GM21360 (cell line): ENCODE results near the gene GRM4.
"Not testable (repeated sequence)": the region's sequence is repeated elsewhere in the genome, so short reads cannot be mapped to it uniquely, and the experiment has no call there.

Experiments used
- ATAC-seq: cut with Tn5 transposase; IDR thresholded peaks from one replicate; pipeline ENCODE4 v1.9.1; 2021; ENCODE audit warnings: mild to moderate bottlenecking, moderate library complexity; ENCODE audit not compliant: unreplicated experiment

GRM4 gene

DNA sequence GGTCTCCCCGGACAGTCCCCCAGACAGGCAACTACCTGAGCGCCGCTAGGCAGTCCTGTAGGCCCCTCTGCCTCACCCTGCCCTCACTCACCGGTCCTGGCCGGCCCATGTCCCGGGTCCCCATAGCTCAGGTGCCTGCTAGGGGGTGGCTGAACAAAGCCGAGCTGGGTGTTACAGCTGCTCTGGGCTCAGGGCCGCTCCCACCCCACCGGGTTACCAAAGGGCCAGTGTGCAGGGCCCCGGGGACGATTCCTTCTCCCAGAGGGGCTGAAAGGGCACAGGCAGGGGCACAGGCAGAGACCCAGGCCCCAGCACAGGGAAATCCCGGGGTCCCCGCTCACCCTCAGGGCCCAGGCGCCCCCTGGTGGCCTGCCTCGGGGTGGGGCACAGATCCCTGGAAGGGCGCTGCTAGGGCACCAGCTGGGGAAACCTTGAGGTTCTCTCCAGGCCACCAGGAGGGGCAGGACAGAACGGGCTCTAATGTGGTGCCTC, 118.4 kb downstream of the GRM4 start:
- ATAC-seq: no peak

DNA sequence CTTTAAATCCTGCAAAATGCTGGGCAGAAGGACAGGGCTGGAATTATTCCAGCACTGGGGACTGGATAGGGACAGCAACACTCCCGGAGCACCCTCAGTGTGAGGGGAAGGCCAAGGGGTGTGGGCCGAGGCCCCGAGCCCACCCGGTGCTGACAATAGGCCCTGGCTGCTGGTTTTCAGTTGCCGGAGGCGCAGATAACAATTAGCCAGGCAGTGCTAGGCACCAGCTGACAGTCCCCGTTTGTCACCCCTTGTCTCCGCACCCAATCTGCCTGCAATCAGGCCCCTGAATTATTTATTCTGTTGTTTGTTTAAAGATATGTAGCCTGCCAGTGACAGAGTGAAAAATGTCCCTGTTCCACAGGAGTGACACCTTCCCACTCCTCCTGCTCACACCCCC, 120.0 kb downstream of the GRM4 start:
- ATAC-seq: no peak

DNA sequence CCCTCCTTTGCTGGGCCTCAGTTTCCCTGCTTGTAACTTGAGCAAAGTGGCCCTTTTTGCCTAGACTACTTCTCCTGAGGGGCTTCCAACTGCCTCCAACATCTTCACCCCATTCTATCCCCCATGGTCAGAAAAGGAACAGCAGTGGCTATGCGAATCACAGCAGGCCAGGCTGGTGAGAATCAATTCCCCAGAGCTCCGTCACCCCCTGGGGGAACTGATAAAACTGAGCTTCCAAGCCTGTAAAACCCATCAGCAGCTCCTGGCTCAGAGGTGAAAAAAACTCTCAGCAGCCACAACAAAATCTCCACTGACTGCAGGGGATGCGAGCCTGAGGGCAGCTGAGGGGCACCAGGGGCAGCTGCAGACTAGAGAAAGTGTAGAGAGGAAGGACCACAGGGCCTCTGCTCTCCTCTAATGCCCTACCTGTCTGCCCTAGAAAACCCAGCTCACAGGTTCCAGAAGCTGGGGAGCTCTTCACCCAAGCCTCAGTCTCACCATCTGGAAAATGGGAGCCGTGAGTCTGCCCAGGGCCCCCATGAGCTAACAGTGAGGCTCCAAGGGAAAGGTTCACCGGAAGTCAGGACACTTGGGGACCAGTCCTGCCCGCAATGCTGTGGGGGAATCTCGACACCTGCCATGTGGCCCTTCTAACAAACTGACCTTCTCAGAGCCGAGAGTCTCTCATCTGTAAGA, 120.6 kb downstream of the GRM4 start:
- no peak for ATAC-seq

DNA sequence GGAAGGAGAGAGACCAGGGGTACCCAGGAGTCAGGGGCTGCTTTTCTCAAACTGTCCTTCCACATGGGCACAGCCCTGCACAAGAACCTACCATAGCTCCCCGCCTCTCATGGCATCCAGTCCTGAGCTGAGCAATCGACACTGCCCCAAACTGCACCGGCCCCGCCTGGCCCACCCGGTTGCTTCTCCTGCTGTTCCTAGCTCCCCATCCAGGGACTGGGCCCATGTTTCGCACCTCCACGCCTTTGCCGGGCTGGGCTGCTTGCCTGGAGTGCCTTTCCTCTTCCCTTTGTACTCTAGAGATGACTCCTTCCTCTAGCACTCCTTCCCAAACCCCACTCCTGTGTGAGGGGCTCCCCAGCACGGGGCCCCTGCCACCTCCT, 123.0 kb downstream of the GRM4 start:
- no peak for ATAC-seq

- ATAC-seq: no peak
These were observed 123.5 kb downstream of the GRM4 start for GRCh38 chr6:34022250-34022872.

GRCh38 chr6:34021554-34022190, 124.2 kb downstream of the GRM4 start:
- no peak for ATAC-seq

GRCh38 chr6:34020807-34021553, 124.9 kb downstream of the GRM4 start:
- ATAC-seq: no peak

- no peak for ATAC-seq
These were observed 125.6 kb downstream of the GRM4 start for GRCh38 chr6:34020278-34020677.

DNA sequence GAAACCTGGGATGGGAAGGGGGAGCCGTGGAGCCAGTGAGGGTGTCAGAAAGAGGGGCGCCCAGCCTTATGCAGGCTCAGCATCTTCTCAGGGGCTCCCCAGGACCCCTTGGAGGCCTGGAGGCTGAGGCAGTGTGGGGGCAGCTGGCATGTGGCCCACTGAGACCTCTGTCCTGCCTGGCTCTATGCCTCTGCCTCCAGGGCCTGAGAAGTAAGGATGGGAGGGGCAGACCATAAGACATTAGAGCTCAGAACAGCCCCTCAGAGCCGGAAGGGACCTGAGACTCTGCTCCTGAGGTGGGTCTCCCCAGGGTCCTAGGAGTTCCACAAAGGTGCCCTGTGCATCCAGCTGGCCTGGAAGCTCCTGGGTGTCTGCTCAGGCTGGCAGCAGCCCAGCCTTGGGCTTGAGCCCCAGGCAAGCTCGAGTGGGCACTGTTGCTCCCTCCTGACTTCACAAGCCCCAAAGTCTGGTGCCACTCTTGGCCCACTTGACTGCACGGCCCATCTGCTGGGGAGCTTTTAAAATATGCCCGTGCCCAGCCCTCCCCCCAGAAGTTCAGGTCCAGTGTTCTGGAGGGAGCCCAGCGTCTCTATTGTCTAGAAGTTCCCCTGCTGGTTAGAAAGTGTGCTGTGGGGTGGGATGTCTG, 126.8 kb downstream of the GRM4 start:
- ATAC-seq: no peak

DNA sequence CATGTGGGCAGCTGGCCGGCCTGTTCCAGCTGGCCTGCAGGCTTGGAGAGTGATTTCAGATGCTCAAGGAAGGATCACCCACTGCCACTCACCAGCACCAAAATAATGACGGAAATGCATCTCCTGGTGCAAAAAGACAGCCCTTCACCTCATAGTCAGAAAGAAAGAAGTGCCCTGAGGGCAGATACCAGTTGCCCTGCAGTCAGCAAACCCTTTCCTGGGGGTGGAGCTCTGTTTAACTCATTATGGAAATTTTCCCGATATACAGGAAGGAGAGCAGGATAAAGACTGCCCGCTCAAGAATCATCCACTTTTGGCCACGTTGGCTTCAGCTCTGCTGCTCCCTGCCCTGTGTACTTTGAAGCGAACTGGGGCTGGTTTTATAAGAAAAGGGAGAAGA, 127.9 kb downstream of the GRM4 start:
- no peak for ATAC-seq

DNA sequence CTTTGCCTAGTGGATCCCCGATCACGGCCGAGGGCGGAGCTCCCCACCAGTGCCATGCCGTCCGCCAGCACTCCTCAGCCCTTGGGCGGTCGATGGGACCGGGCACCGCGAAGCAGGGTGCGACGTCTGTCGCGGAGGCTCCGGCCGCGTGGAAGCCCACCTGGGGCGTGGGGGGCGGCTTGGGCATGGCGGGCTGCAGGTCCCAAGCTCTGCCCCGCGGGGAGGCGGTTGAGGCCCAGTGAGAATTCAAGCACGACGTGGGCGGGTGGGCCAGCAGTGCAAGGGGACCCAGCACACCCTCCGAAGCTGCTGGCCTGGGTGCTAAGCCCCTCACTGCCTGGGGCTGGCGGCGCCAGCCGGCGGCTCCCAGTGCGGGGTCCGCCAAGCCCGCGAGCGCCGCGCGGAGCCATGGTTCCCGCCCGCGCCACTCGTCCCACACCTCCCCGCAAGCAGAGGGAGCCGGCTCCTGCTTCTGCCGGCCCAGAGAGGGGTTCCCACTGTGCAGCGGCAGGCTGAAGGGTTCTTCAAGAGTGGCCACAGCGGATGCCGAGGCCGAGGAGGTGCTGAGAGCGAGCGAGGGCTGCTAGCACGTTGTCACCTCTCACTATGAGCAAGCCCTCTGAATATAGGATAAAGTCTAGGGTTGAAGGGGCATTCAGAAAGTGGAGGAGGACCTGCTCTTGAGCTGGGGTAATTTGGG, 128.6 kb downstream of the GRM4 start:
- no peak for ATAC-seq

- not testable (repeated sequence) for ATAC-seq
These were observed 129.3 kb downstream of the GRM4 start for GRCh38 chr6:34016573-34016972.

- ATAC-seq: no peak
These were observed 130.3 kb downstream of the GRM4 start for GRCh38 chr6:34015586-34015985.

- ATAC-seq: no peak
These were observed 134.6 kb downstream of the GRM4 start for GRCh38 chr6:34011264-34011663.

GRCh38 chr6:34005901-34006531, 139.9 kb downstream of the GRM4 start:
- no peak for ATAC-seq

- no peak for ATAC-seq
These were observed 141.2 kb downstream of the GRM4 start for GRCh38 chr6:34004706-34005105.

- ATAC-seq: no peak
These were observed 141.9 kb downstream of the GRM4 start for GRCh38 chr6:34003962-34004361.

DNA sequence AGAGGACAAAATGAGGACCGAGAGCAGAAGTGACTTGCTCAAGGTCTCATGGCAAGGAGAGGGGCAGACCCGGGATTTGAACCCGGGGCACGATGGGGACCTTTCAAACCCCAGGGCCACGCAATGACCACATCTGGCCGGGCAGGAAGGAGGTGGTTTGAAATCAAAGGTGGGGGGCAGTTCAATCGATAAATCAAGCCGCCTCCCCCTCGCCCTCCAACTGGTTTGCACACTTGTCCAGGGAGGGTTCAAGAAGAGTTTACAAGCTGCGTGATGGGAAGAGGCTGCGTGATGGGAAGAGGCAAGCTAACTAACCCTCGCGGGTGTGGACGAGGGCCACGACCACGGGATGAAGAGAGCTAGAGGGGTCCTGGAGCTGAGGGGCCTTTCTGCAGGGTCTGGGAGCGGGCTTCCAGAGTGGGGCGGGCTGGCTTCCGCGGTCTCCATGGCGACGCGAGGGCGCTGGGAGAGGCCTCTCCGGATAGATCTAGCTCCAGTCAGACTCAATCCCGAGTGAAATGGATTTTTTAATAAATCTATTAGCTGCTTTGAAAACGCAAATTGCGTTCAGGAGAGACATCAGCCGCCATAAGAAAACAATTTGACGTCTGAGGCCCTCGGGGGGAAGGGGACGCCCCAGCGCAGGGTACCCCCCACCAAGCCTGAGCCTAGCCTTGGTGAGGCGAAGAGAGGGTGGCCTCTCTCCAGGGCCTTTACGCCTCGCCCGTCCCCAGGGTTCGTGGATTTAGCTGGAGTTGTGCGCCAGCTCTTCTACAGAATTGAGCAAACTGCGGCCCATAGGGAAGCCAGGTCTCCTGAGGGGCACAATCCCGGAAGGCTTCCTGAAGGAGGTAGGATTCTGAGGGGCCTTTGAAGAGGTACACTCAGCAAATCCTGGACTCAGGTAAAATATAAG, 143.9 kb downstream of the GRM4 start:
- no peak for ATAC-seq

DNA sequence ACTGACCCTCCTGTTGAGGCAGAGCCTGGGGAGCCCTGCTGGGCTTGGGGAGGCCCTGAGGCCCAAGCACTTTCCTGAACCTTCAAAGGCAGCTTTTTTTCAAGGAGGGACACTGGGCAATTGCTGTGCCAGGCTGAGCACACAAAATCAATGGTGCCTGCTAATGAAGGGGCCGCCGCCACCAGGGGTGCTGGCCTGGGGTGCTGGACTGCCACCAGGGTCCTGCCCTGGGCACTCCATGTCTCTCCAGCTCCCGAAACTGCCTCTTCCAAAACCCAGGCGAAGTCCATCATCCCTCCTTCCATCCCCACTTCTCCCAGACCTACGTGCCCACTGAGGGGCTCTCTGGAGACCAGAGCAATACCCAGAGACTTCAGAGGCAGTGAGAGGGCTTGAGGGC, 145.6 kb downstream of the GRM4 start:
- no peak for ATAC-seq
